ENCODE data around the gene DDX39B.
"Not testable (repeated sequence)": the region's sequence is repeated elsewhere in the genome, so short reads cannot be mapped to it uniquely, and the experiment has no call there.

DDX39B gene

DNA sequence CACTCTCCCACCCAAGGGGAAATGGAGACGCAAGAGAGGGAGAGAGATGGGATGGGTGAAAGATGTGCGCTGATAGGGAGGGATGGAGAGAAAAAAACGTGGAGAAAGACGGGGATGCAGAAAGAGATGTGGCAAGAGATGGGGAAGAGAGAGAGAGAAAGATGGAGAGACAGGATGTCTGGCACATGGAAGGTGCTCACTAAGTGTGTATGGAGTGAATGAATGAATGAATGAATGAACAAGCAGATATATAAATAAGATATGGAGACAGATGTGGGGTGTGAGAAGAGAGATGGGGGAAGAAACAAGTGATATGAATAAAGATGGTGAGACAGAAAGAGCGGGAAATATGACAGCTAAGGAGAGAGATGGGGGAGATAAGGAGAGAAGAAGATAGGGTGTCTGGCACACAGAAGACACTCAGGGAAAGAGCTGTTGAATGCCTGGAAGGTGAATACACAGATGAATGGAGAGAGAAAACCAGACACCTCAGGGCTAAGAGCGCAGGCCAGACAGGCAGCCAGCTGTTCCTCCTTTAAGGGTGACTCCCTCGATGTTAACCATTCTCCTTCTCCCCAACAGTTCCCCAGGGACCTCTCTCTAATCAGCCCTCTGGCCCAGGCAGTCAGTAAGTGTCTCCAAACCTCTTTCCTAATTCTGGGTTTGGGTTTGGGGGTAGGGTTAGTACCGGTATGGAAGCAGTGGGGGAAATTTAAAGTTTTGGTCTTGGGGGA is 34.3 kb upstream of the DDX39B start:
- DNase-seq (ENCODE audit: low read depth, low spot score), result no peak

GRCh38 chr6:31575335-31575901 is 33.6 kb upstream of the DDX39B start, which contains the start of gene TNF:
Gene TNF (plus strand): TSS chr6:31575565. CDS start chr6:31575742, 177 bp downstream.
- no peak for DNase-seq (ENCODE audit: low read depth, low spot score)

DNA sequence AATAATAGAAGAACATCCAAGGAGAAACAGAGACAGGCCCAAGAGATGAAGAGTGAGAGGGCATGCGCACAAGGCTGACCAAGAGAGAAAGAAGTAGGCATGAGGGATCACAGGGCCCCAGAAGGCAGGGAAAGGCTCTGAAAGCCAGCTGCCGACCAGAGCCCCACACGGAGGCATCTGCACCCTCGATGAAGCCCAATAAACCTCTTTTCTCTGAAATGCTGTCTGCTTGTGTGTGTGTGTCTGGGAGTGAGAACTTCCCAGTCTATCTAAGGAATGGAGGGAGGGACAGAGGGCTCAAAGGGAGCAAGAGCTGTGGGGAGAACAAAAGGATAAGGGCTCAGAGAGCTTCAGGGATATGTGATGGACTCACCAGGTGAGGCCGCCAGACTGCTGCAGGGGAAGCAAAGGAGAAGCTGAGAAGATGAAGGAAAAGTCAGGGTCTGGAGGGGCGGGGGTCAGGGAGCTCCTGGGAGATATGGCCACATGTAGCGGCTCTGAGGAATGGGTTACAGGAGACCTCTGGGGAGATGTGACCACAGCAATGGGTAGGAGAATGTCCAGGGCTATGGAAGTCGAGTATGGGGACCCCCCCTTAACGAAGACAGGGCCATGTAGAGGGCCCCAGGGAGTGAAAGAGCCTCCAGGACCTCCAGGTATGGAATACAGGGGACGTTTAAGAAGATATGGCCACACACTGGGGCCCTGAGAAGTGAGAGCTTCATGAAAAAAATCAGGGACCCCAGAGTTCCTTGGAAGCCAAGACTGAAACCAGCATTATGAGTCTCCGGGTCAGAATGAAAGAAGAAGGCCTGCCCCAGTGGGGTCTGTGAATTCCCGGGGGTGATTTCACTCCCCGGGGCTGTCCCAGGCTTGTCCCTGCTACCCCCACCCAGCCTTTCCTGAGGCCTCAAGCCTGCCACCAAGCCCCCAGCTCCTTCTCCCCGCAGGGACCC is 32.6 kb upstream of the DDX39B start:
- no peak for DNase-seq (ENCODE audit: low read depth, low spot score)

GRCh38 chr6:31573239-31574105 is 31.7 kb upstream of the DDX39B start:
- no peak for DNase-seq (ENCODE audit: low read depth, low spot score)

- DNase-seq (ENCODE audit: low read depth, low spot score), result peak; percentile 50
Measured at GRCh38 chr6:31572041-31572911, 30.5 kb upstream of the DDX39B start, which contains the start of gene LTA. Gene LTA (plus strand): TSS chr6:31572289. CDS start chr6:31572743, 454 bp downstream.

- DNase-seq (ENCODE audit: low read depth, low spot score), result no peak
Measured at GRCh38 chr6:31569861-31570536, 28.2 kb upstream of the DDX39B start.

- DNase-seq (ENCODE audit: low read depth, low spot score), result peak; percentile 63
Measured at GRCh38 chr6:31568537-31568961, 26.7 kb upstream of the DDX39B start.

GRCh38 chr6:31567531-31568370 is 25.9 kb upstream of the DDX39B start:
- no peak for DNase-seq (ENCODE audit: low read depth, low spot score)

GRCh38 chr6:31560697-31561058 is 18.9 kb upstream of the DDX39B start:
- no peak for DNase-seq (ENCODE audit: low read depth, low spot score)

GRCh38 chr6:31559958-31560696 is 18.3 kb upstream of the DDX39B start:
- no peak for DNase-seq (ENCODE audit: low read depth, low spot score)

DNA sequence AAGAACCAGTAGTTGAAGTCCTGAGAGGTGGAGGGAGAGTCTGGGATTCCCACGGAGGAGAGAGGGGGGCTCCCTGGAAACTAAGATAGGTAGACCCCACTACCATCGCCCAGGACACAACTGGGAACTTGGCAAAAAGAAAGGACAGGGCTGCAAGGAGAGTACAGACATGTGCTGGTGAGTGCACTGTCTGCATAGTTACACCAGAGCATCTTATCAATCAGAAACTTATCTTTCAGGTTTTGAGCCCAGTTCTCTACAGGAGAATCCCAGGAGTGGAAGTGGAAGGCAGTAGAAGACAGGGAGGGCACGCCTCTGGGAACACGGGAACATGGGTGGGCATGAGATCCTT is 17.8 kb upstream of the DDX39B start:
- no peak for DNase-seq (ENCODE audit: low read depth, low spot score)

GRCh38 chr6:31558631-31559500 is 17.1 kb upstream of the DDX39B start:
- DNase-seq (ENCODE audit: low read depth, low spot score), result peak; percentile 49

GRCh38 chr6:31558318-31558625 is 16.5 kb upstream of the DDX39B start:
- no peak for DNase-seq (ENCODE audit: low read depth, low spot score)

DNA sequence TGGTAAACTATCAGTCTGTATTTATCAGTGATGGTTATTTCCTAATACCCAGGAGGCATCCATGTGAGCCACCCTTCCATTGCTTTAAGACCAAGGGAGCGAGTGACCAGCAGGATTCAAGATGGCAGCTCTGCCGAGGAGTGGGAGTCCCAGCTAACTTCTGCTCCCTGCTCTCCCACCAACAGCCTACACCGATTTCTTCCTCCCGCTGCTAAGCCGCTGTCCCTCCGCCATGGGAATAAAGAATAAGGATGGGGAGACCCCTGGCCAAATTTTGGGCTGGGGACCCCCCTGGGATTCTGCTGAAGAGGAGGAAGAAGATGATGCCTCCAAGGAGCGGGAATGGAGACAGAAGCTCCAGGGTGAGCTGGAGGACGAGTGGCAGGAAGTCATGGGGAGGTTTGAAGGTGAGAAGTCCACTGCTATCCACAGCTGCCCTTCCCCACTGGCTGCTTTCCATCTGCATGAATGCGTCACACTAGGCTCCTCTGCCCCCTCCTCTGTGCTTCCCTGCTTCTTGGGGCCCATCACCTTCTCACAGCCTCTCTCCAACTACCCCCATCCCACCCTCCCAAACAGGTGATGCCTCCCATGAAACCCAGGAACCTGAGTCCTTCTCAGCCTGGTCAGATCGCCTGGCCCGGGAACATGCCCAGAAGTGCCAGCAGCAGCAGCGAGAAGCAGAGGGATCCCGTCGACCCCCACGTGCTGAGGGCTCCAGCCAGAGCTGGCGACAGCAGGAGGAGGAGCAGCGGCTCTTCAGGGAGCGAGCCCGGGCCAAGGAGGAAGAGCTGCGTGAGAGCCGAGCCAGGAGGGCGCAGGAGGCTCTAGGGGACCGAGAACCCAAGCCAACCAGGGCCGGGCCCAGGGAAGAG is 15.9 kb upstream of the DDX39B start:
- no peak for DNase-seq (ENCODE audit: low read depth, low spot score)

- no peak for DNase-seq (ENCODE audit: low read depth, low spot score)
Measured at GRCh38 chr6:31556307-31556706, 14.5 kb upstream of the DDX39B start.

DNA sequence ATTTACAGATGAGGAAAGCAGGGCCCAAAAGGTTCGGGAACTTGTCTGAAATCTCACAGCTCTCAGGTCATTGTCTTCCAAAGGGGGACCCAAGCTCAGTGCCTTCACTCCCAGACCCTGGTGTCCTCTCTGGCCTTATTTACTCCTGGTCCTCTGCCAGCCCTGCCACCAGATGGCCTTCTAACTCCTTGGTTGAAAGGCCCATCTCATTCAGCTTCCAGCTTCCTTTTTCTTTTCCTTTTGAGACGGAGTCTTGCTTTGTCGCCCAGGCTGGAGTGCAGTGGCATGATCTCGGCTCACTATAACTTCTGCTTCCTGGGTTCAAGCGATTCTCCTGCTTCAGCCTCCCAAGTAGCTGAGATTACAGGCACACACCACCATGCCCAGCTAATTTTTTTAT is 9.6 kb upstream of the DDX39B start:
- not testable (repeated sequence) for DNase-seq (ENCODE audit: low read depth, low spot score)

- DNase-seq (ENCODE audit: low read depth, low spot score), result no peak
Measured at GRCh38 chr6:31548544-31548873, 6.7 kb upstream of the DDX39B start.

All from activated naive CD8-positive, alpha-beta T cell treated with anti-CD3 and anti-CD28 coated beads, Interleukin-2, amount 50 U/mL, for 16 hours (primary cell).